OCI-LY3 (cell line): Measurements from ENCODE around the gene MAFG.

Source experiments
- EZH2phosphoT487 ChIP-seq: fragments of 200-600 bp; shearing (Covaris generic); IDR thresholded peaks from 2 replicates; pipeline ENCODE4 v1.6.1; 2018; ENCODE audit warnings: antibody characterized with exemption, mixed run types, low read depth
- TF ChIP-seq, protein P1 (sequence below): fragments of 200-600, 300-600 bp; sonication (generic); IDR thresholded peaks from 2 replicates; pipeline ENCODE4 v1.5.1; 2014; ENCODE audit warnings: antibody characterized with exemption, low read length, low read depth

DNA sequence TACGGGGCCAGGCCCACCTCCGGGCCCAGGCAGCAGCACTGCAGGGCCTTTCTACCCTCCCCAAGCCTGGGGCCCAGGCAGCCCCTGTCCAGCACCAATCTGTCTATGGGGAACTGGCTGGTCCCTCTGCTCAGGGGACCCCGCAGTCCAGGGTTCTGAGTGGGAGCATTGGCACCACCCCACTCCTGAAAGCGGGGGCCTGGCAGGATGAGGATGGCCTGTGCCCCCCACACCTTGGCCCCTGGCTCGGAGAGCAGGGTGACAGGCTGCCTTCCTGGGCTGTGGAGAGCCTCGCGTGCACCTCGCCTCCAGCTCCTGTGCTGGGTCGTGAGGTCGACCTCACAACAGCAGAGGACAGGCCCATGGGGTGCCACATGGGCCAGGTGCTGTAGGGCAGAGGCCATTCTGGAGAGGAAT is 24.1 kb downstream of the MAFG start:
- TF ChIP-seq, protein P1, sequence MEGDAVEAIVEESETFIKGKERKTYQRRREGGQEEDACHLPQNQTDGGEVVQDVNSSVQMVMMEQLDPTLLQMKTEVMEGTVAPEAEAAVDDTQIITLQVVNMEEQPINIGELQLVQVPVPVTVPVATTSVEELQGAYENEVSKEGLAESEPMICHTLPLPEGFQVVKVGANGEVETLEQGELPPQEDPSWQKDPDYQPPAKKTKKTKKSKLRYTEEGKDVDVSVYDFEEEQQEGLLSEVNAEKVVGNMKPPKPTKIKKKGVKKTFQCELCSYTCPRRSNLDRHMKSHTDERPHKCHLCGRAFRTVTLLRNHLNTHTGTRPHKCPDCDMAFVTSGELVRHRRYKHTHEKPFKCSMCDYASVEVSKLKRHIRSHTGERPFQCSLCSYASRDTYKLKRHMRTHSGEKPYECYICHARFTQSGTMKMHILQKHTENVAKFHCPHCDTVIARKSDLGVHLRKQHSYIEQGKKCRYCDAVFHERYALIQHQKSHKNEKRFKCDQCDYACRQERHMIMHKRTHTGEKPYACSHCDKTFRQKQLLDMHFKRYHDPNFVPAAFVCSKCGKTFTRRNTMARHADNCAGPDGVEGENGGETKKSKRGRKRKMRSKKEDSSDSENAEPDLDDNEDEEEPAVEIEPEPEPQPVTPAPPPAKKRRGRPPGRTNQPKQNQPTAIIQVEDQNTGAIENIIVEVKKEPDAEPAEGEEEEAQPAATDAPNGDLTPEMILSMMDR = no peak
- TF ChIP-seq EZH2phosphoT487 = no peak
